Stomach (tissue), 19 donors: ENCODE measurements around the gene STATH. TPM values are rescaled to one million over a fixed set of nuclear protein-coding genes. Genes with fewer than 3 reads are reported as not detected.
A peak's percentile ranks its signal among the peaks of the same experiment; 100 is the strongest.

ENCODE experiments used
- DNase-seq, 2 donors: peaks; one replicate each; pipeline versions ENCODE4 v3.0.0 to v3.0.0-alpha.2; 2013 to 2019
- H3K27ac ChIP-seq, 5 donors: fragments of 200-600 bp in 4 of 5; sonication (generic) in 4 of 5; one replicate each; pipeline ENCODE4 v1.5.1; 2013 to 2019; ENCODE audit warnings: mild to moderate bottlenecking in 1 of 5, moderate library complexity in 1 of 5
- H3K27me3 ChIP-seq, 3 donors: fragments of 200-600 bp; sonication (generic); one replicate each; pipeline ENCODE4 v1.5.1; 2017 to 2019; ENCODE audit warnings: mixed run types in 1 of 3
- H3K36me3 ChIP-seq, 4 donors: fragments of 200-600 bp; sonication (generic); 1 replicate in 3 of 4; 2 replicates in 1 of 4; pipeline ENCODE4 v1.5.1; 2016 to 2019
- H3K4me1 ChIP-seq, 4 donors: fragments of 200-600 bp; sonication (generic); one replicate each; pipeline ENCODE4 v1.5.1; 2016 to 2019
- H3K4me3 ChIP-seq, 4 donors: fragments of 200-600 bp; sonication (generic) in 3 of 4; one replicate each; pipeline ENCODE4 v1.5.1; 2016 to 2019; ENCODE audit warnings: mild to moderate bottlenecking in 1 of 4
- H3K9me3 ChIP-seq, 4 donors: fragments of 200-600 bp; sonication (generic); one replicate each; pipeline ENCODE4 v1.5.1; 2016 to 2019
- EP300 ChIP-seq: sonication (generic); formaldehyde crosslinking; IDR thresholded peaks from one replicate; pipeline ENCODE4 v1.6.1; 2017; ENCODE audit warnings: antibody characterized with exemption
- POLR2A ChIP-seq, 4 donors: fragments of 450-650 bp; IDR thresholded peaks; one replicate each; pipeline ENCODE4 v1.6.1; 2016; ENCODE audit warnings: antibody characterized with exemption in 4 of 4, control low read depth in 2 of 4, mild to moderate bottlenecking in 1 of 4, moderate library complexity in 1 of 4
- POLR2AphosphoS5 ChIP-seq, 3 donors: sonication (generic); formaldehyde crosslinking; IDR thresholded peaks; one replicate each; pipeline ENCODE4 v1.6.1; 2016; ENCODE audit warnings: antibody characterized with exemption in 3 of 3
- WGBS, 5 donors: extraction: QIAGEN DNeasy Blood & Tissue Kit in 3 of 5; methylation state at CpG; one replicate each; pipeline versions ENCODE4 v1.1.5 to v1.1.7; 2013 to 2018; 5-methylcytosine and 5-hydroxymethylcytosine counted together
- intact Hi-C: fragments of 100-400 bp; cut with DNase I; formaldehyde crosslinking; loops from one replicate; pipeline ENCODE4 v1.15.1; 2023; ENCODE audit warnings: low total_unique reads
- long read RNA-seq, 10 donors: transcript quantifications; one replicate each; lab custom pipeline, GENCODE V29; 2026
- polyA plus RNA-seq, 3 donors: library from polyadenylated mRNA; stranded (reverse); fragments of 200-250 nt; gene quantifications; one replicate each; pipeline ENCODE4 v1.2.3, GENCODE V29; 2013
- total RNA-seq, 5 donors: library from RNA; depleted of rRNA; stranded (reverse); fragments of >200 nt; gene quantifications; one replicate each; pipeline versions ENCODE4 v1.1.0 to v1.2.3, GENCODE V29; 2014 to 2016
- TF ChIP-seq, protein P1 (sequence below), 7 experiments: fragments of 450-650 bp in 4 of 7; fragments of 200-600 bp in 3 of 7; sonication (generic) in 3 of 7; IDR thresholded peaks; one replicate each; pipeline ENCODE4 v1.5.1; 2016 to 2019; ENCODE audit warnings: antibody characterized with exemption in 7 of 7, control low read depth in 2 of 7, mild to moderate bottlenecking in 1 of 7
- donor health status: healthy with polysubstance abuse.
- donor health status: Bipolar disorder and iron deficiency.
- donor health status: healthy.

The STATH gene, protein sequence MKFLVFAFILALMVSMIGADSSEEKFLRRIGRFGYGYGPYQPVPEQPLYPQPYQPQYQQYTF
- total RNA-seq, result not detected
- polyA plus RNA-seq, result not detected
- long read RNA-seq, donor 1, result 0 reads
- long read RNA-seq, donor 2, result 0 reads
- long read RNA-seq, donor 3, result 0 reads
- long read RNA-seq, donor 4, result 0 reads
- long read RNA-seq, donor 5, result 0 reads
- long read RNA-seq, donor 6, result 0 reads
- long read RNA-seq, donor 7, result 0 reads
- long read RNA-seq, donor 8, result 0 reads
- long read RNA-seq, donor 9, result 0 reads
- long read RNA-seq, donor 10, result 0 reads

DNA sequence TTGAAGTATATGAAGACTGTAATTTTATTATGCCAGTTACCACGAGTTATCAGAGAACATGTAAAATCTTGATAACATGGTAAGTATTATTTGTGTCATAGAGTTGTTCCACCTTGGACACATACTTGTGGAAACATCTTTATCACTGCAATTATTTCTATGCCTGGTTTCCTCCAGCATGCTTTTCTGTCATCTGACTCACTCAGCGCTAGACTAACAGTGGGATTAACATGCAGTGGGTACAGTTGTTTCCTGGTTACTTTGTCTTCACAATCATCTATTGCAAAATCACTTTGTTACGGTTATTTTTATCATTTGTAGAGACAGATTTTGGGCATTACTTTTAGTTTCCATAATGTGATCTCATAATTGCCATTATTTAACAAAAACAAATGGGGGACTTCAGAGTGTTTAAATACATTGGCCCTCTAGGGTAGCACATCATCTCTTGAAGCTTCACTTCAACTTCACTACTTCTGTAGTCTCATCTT, at the start of gene STATH:
TSS of gene STATH (plus strand) at position 441 of the 491 bp plus-strand sequence. CDS start 2,472 bp downstream, outside the sequence.
- H3K36me3 ChIP-seq, result no peaks in the 10 kb centered on the region
- intact Hi-C loops, result no loop called here
- no peak within 1 kb of the TSS for H3K4me3 ChIP-seq
- H3K9me3 ChIP-seq, result no peaks in the 10 kb centered on the region
- H3K4me1 ChIP-seq, result no peaks in the 10 kb centered on the region
- no peak within 1 kb of the TSS for H3K27ac ChIP-seq
- WGBS, 5 donors, result 62 to 72% (median 63%) methylated on average over 3 of the region's 3 CpGs
- no peaks in the 10 kb centered on the region for H3K27me3 ChIP-seq
- TF ChIP-seq, protein P1, sequence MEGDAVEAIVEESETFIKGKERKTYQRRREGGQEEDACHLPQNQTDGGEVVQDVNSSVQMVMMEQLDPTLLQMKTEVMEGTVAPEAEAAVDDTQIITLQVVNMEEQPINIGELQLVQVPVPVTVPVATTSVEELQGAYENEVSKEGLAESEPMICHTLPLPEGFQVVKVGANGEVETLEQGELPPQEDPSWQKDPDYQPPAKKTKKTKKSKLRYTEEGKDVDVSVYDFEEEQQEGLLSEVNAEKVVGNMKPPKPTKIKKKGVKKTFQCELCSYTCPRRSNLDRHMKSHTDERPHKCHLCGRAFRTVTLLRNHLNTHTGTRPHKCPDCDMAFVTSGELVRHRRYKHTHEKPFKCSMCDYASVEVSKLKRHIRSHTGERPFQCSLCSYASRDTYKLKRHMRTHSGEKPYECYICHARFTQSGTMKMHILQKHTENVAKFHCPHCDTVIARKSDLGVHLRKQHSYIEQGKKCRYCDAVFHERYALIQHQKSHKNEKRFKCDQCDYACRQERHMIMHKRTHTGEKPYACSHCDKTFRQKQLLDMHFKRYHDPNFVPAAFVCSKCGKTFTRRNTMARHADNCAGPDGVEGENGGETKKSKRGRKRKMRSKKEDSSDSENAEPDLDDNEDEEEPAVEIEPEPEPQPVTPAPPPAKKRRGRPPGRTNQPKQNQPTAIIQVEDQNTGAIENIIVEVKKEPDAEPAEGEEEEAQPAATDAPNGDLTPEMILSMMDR (IDR thresholded peaks at IDR 0.05), result no peak
- no peak for TF ChIP-seq POLR2AphosphoS5 (IDR thresholded peaks at IDR 0.05)
- TF ChIP-seq POLR2A (IDR thresholded peaks at IDR 0.05), result no peak
- TF ChIP-seq EP300, result no peak
- peak in 1 of 2 donors; percentile 2 for DNase-seq

DNA sequence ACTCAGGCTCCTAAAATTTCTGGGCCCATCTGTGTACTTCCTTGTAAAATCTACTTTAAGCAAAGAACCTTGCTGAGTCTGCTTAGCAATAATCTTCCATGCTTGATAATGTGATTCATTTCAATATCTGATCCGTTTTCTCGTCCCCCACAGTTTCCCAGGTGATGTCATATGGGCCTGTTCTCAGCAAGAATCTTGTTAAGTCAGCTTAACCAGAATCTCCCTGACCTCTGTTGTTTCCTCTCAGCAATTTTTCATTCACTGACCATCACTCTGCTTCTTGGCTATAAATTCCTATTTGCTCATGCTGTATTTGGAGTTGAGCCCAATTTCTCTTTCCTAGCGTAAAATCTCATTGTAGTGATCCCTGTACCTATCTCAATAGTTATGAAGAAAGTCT, 44.2 kb upstream of the STATH start:
- Histone ChIP-seq H3K27me3 (no peaks in the 10 kb centered on the region), H3K27ac (no peak overlapping the region), H3K36me3 (no peaks in the 10 kb centered on the region), H3K9me3 (no peaks in the 10 kb centered on the region), H3K4me1 (no peaks in the 10 kb centered on the region), H3K4me3 (no peak overlapping the region)
- WGBS, 5 donors, result 69 to 84% (median 82%) methylated on average over 3 of the region's 3 CpGs
- no peak for DNase-seq
- TF ChIP-seq, protein P1 (IDR thresholded peaks at IDR 0.05), result no peak
- TF ChIP-seq POLR2A (IDR thresholded peaks at IDR 0.05) (no peak), POLR2AphosphoS5 (IDR thresholded peaks at IDR 0.05) (no peak), EP300 (no peak)
- intact Hi-C loops, result no loop called here

DNA sequence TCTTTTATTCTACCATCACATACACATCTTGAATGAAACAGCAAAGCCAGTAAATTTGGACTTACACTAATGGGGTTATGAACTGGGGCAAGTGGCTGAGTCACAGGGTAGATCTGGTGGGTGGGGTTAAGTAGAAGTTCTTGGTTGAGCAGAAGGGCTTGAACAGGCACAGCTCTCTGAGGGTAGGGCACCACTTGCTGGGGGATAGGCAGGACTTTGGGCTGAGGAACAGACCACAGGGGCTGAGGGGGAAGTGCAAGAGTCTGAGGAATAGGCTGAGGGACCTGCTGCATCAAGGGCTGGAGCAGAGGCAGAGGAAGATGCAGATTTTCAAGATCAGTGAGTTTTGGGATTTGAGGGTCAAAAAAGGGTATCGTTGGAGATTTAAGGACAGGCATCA, 38.6 kb upstream of the STATH start:
- WGBS, 5 donors, result 92 to 100% (median 98%) methylated on average over 1 of the region's 1 CpG
- Histone ChIP-seq H3K4me1 (no peaks in the 10 kb centered on the region), H3K27me3 (no peaks in the 10 kb centered on the region)

DNA sequence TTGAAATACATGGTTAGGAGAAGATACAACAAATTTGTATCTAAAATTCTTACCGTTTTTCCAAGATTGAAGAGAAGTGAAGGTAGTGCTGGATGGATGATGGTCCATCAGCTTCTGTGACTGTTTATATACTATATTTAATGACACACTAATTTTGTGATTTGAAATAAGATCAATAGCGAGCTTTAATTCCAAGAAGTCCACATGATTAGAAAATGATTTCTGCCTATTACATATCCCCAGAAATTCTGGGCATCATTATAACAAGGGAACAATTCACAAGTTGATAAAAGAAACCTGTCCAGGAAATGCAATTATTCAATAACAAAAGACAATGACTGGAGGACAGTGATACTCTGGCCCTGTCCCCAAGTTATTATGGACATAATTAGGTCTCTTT, 30.1 kb upstream of the STATH start, which contains the start of gene CSN2:
TSS of gene CSN2 (minus strand) at position 101 of the 400 bp plus-strand sequence. CDS start 4,733 bp downstream, outside the sequence.
- H3K27ac ChIP-seq, result no peak within 1 kb of the TSS
- TF ChIP-seq, protein P1 (IDR thresholded peaks at IDR 0.05), result no peak
- TF ChIP-seq EP300, result no peak
- TF ChIP-seq POLR2A (IDR thresholded peaks at IDR 0.05), result no peak
- no peak for TF ChIP-seq POLR2AphosphoS5 (IDR thresholded peaks at IDR 0.05)
- WGBS, 5 donors, result 90 to 93% (median 91%) methylated on average over 2 of the region's 2 CpGs
- H3K27me3 ChIP-seq, result no peaks in the 10 kb centered on the region
- H3K36me3 ChIP-seq, result no peaks in the 10 kb centered on the region
- intact Hi-C loops, result no loop called here
- no peaks in the 10 kb centered on the region for H3K4me1 ChIP-seq
- no peak within 1 kb of the TSS for H3K4me3 ChIP-seq
- no peaks in the 10 kb centered on the region for H3K9me3 ChIP-seq
- DNase-seq, result no peak

More for the DNA sequence above, 38.6 kb upstream of the STATH start:
- H3K36me3 ChIP-seq, result no peaks in the 10 kb centered on the region
- DNase-seq, result no peak
- intact Hi-C loops, result no loop called here
- no peak for TF ChIP-seq POLR2A (IDR thresholded peaks at IDR 0.05)
- TF ChIP-seq, protein P1 (IDR thresholded peaks at IDR 0.05), result no peak
- TF ChIP-seq POLR2AphosphoS5 (IDR thresholded peaks at IDR 0.05), result no peak
- no peak for TF ChIP-seq EP300
- no peaks in the 10 kb centered on the region for H3K9me3 ChIP-seq
- no peak overlapping the region for H3K27ac ChIP-seq
- H3K4me3 ChIP-seq, result no peak overlapping the region
